AG09309 (cell line): ENCODE results near the gene PTPN2.

Source experiments
- DNase-seq: peaks from one replicate; pipeline ENCODE4 v3.0.0-alpha.2; 2010; ENCODE audit warnings: low read depth
- H3K4me3 ChIP-seq: 2 replicates; pipeline ENCODE4 v1.5.1; 2011; ENCODE audit warnings: mild to moderate bottlenecking, low read depth, low read length, moderate library complexity; ENCODE audit not compliant: control insufficient read depth
- TF ChIP-seq, protein P1 (sequence below): IDR thresholded peaks from 2 replicates; pipeline ENCODE4 v1.5.1; 2011; ENCODE audit warnings: mild to moderate bottlenecking, low read depth, low read length, inconsistent platforms; ENCODE audit not compliant: insufficient read depth, control insufficient read depth; ENCODE audit errors: missing control alignments

The PTPN2 gene

DNA sequence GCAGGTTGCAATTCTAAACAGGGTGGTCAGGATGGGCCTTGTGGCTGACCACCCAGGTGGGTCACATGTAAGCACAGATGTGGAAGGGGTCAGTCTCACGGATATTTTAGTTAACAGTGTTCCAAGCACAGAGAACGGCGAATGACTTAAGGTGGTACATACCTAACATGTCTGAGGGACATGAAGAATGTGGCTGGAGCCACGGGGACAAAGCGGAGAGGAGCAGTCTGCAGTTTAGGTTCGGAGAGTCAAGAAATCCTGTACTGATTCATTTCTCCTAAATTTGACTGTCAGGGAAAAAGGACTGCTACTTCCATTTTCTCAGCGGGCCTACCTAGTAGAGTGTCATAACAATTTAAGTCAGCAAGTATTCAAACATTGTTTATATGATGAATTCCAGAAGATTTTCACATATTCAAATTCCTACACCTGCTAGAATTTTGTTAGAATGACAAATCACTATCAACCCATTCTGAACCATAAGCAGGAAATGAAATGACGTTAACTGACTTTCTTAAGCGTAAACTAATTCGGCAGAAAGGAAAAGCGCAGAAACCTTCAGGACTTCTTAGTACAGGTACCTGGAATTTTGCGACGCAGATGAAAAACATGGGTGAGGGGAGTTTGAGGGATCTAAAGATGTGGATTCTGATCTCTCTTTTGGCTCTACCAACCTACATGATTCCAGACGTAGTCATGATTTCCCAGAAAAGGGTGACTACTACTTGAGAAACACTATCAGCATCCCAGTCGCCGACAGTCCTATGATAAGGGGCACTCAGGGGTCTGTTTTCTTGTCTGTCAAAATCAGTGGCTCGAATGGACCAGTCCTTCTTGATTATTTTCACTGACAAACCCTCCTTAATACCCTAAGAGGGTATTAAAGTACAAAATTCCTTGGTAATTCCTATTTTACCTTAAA is 41.3 kb downstream of the PTPN2 start:
- TF ChIP-seq, protein P1, sequence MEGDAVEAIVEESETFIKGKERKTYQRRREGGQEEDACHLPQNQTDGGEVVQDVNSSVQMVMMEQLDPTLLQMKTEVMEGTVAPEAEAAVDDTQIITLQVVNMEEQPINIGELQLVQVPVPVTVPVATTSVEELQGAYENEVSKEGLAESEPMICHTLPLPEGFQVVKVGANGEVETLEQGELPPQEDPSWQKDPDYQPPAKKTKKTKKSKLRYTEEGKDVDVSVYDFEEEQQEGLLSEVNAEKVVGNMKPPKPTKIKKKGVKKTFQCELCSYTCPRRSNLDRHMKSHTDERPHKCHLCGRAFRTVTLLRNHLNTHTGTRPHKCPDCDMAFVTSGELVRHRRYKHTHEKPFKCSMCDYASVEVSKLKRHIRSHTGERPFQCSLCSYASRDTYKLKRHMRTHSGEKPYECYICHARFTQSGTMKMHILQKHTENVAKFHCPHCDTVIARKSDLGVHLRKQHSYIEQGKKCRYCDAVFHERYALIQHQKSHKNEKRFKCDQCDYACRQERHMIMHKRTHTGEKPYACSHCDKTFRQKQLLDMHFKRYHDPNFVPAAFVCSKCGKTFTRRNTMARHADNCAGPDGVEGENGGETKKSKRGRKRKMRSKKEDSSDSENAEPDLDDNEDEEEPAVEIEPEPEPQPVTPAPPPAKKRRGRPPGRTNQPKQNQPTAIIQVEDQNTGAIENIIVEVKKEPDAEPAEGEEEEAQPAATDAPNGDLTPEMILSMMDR: no peak
- DNase-seq: no peak
- H3K4me3 ChIP-seq: no peak overlapping the region

DNA sequence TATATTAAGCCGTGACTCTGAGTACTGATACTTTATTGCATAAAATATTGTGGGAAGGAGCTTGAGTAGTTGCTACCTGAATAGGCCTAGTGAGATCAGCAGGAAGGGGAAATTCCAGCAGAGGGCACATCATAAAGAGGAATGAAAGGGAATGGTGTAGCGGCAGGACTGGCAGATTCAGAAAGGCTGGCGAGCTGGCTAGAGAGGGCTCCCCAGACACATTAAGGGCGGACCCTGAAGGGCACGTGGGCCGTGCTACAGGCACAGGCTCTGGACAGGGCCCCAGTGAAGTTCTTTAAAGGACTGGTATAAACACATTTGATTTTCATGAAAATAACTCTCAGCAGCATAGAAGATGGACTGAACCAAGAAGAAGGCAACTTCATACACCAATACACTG is 43.0 kb downstream of the PTPN2 start:
- no peak for DNase-seq
- TF ChIP-seq, protein P1: no peak
- H3K4me3 ChIP-seq: no peak overlapping the region

DNA sequence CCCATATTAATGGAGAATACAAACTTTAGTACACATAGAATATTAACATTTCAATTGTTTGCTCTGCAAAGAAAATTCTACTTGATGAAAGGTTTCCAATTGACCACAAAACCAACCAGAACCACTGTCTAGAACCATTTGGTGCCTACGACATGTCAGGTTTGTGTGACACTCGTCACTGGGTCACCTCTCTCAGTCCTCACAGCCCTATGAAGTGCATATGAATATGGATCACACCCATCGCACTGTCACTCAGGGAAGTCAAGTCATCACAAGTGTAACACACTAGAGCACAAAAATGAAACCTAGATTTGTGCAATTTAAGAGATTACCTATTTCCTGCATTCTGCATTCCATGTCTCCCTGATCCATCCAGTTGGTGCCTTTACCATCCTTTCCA is 43.7 kb downstream of the PTPN2 start:
- TF ChIP-seq, protein P1: no peak
- no peak for DNase-seq
- no peak overlapping the region for H3K4me3 ChIP-seq

DNA sequence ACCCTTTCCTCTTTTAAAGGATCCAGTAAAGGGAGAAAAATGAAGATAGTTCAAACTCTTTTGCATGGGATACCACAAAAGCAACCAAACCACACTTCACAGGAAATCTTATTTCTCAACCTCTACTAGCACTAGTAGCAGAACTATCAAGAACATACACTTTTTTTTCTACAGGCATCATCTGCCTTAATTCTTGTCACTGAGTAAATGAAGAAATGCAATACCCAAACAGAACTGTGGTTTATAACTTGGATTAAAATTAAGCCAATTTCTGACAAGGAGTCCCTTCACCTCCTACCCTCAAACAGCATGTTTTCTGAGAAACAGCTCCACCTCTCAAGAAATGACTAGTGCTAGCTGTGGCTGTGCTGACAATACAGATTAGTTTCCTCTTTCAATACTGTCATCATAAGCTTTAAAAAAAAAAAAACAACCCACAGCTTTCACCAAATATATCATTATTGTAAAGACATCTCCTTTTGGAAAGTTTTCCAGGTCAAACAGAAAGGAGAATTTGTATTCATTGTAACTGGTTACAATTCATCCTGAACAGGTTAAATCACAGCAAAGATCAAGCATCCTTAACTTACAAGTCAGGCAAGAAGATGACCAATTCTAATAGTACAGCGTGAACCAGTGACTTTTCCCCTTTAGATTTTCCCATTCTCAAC is 44.4 kb downstream of the PTPN2 start:
- no peak overlapping the region for H3K4me3 ChIP-seq
- DNase-seq: peak; percentile 31
- TF ChIP-seq, protein P1: no peak

DNA sequence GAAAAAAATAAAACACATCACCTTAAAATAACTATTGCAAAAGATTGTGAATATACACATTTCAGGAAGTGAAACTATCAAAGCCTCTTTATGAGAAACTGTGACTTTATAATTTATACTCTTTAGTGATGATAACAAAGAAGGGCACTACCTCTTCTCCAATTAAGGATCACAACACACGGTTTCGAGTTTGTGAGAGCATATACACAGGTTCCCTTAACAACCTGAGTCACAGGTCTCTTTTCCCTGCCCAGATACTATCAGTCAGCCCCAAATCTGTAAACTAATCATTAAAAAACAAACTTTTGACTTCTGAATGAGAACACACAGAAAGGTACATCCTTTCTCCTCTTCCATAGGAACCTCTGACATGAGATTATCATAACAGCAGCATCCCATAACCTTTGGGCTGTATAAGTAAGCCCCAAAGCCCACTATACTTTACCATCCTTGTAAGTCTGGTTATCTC is 44.9 kb downstream of the PTPN2 start:
- no peak for DNase-seq
- no peak overlapping the region for H3K4me3 ChIP-seq
- TF ChIP-seq, protein P1: no peak

DNA sequence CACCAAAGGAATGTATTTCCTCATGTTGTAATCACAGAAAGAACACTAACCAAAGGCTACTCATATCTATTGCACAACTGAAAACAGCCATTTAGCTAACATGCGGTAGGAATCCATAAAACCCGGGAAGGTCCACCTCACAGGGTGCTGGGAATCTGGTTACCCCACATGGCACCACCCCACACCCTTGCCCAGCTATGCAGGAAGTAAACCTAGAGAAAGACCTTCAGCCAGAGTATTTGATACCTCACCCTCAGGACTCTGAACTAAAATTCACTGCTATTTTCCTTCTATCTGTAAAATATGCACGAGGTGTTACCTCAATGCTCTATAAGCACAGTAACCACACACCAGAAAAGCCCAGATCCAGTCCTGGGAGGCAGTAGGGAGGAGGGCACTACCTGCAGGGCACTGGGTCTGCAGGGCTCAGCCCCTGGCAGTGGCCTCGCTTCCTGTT is 45.8 kb downstream of the PTPN2 start:
- TF ChIP-seq, protein P1: no peak
- peak overlapping the region; percentile 22 for H3K4me3 ChIP-seq
- DNase-seq: peak; percentile 89
